Raji (cell line): ENCODE data around the gene NADSYN1.

Experiments
- POLR2A ChIP-seq: IDR thresholded peaks from 2 replicates; pipeline ENCODE4 v1.6.1; 2011; ENCODE audit warnings: low read depth, low read length, control low read depth; ENCODE audit not compliant: insufficient read depth

NADSYN1 gene

DNA sequence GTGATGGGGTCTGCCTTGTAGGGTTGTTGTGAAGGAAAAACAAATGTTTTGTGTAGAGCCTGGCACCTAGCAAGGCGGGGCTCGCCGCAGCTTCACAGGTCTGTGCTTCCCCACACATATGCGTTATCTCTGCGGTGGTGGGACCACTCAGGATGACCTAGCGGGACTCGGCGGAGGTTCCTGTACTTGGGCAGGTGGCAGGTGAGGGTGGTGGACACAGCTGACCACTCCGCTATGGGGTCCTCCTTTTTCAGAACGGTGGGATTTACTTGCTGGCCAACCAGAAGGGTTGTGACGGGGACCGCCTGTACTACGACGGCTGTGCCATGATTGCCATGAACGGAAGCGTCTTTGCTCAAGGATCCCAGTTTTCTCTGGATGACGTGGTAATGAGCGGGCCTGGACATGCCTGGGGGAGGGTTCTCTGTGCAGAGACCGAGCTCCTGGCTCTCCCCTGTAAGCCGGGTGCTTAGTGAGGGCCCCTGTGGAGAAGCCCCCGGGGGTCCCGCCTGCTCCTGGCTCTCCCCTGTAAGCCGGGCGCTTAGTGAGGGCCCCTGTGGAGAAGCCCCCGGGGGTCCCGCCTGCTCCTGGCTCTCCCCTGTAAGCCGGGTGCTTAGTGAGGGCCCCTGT lies 21.3 kb downstream of the NADSYN1 start:
- TF ChIP-seq POLR2A, result no peak

DNA sequence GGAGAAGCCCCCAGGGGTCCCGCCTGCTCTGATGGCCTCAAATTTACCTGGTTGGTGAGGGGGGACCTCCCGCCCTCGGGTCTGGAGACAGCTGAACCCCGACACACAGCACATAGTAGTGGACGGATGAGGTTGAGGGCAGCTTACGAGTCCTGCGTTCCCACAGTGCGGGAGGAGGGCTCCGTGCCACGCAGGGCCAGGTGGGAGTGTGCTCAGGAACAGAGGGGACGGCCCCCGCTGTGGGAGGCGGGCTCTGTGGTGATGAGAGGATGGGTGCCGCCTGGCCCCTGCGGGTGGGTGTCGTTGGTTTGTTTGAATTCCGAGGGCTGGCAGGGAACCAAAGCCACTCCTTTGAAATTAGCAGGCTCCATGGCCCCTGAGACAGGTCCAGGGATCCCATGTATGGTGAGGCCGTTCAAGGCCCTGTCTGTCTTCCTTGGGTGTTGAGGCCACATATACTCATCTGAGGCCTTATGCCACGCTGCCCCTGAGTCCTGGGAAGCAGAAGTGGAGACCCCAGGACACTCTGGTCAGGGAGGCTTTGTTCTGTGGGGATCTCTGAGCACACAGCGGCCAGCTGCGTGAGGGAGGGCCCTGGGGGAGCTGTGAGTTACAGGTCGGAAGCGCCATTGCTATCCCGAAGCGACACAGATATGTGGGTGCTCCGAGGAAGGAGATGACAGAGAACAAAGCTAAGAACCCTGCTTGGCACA lies 21.9 kb downstream of the NADSYN1 start:
- no peak for TF ChIP-seq POLR2A

DNA sequence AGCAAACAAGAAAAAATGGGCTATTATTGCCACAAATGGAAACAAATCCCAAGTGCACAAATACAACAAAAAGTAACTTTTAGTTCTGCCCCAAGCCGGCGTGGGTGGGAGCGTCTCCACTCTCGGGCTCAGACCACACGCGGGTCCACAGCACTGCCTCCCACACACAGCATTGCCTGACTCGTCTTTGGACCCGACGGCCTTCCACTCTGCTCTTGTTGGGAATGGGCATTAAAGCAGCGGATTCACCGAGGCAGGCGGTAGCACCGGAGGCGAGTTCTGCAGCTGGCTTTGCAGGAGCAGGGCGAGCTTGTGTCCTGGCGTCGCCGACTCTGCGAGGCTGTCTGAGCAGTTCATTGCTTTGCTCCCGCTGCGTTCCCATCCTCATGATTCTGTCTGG lies 23.0 kb downstream of the NADSYN1 start:
- no peak for TF ChIP-seq POLR2A

DNA sequence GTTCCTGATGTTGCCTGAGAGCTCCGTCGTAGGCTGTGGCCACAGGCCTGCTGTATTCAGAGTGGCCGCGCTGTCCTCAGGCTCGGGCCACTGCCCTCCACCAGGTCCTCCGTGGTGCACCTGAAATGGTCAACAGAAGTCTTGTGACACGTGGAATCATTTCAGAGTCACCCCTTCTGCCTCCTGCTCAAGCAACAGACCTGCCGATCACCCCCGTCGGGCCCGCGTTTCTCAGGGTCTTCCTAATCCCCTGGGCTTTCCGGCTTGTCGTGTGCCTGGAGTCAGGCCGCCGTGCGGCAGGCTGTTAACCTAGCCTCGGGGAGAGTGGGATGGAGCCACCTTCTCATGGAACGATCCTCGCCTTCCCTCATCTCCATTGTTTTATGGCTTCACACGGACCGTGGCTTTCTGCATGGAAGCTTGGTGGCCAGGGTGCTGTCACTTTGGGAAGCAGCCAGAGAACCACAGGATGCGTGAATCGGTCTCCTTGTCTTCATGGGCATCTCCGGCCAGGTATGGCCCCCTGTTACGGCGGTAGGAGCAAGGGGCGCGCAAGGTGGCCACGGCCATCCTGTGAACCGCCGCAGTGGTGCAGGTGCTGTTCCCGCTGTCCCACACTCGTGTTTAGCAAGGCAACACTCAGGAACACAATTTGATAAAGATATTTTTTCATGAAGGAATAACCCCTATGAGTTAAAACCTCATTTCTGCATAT lies 24.1 kb downstream of the NADSYN1 start:
- TF ChIP-seq POLR2A, result no peak

DNA sequence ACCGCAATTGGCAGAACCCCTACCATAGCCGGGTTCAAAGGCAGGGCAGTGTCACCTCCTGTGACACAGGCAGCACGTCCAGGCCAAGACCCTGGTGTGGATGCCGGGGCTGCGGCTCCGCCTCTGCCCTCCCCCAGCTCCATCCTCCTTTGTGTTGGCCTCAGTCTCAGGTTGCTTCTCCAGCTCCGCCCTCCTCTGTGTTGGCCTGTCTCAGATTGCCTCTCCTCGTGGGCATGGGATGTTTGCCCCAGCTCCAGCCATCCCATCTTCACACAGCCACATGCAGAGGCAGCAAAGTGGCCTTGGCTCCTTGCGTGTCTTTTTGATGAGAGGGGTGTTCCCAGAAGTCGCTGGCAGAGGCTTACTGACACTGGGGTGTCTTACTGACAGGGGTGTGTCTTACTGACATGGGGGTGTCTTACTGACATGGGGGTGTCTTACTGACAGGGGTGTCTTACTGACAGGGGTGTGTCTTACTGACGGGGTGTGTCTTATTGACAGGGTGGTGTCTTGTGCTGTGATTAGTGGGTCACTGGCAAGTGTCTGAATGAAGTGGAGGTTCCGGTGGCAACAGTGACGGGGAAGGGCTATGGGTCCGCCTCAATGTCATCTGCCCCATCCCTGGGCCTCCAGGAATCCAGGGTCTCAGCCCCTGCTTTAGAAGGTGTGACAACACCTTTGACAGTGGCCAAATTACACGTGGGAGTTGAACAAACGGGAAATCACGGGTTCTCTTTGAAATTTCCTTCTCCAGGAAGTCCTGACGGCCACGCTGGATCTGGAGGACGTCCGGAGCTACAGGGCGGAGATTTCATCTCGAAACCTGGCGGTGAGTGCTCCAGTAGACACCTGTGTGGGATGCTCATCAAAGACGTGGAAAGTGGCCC lies 24.9 kb downstream of the NADSYN1 start:
- no peak for TF ChIP-seq POLR2A

DNA sequence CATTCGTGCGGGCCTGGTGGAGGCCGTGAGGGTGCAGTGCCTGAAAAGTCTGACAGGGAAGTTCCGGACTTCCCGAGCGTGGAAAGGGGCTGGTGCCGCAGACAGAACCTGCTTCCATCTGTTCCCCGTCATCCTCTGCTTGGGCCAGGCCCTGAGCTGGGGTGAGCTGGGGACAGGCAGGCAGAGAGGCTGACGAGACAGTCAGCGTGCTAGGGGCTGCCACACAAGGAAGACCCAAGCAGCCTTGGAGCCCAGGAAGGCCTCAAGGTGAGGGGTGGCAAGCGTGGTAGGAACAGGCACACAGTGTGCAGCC lies 25.5 kb downstream of the NADSYN1 start:
- TF ChIP-seq POLR2A, result no peak

DNA sequence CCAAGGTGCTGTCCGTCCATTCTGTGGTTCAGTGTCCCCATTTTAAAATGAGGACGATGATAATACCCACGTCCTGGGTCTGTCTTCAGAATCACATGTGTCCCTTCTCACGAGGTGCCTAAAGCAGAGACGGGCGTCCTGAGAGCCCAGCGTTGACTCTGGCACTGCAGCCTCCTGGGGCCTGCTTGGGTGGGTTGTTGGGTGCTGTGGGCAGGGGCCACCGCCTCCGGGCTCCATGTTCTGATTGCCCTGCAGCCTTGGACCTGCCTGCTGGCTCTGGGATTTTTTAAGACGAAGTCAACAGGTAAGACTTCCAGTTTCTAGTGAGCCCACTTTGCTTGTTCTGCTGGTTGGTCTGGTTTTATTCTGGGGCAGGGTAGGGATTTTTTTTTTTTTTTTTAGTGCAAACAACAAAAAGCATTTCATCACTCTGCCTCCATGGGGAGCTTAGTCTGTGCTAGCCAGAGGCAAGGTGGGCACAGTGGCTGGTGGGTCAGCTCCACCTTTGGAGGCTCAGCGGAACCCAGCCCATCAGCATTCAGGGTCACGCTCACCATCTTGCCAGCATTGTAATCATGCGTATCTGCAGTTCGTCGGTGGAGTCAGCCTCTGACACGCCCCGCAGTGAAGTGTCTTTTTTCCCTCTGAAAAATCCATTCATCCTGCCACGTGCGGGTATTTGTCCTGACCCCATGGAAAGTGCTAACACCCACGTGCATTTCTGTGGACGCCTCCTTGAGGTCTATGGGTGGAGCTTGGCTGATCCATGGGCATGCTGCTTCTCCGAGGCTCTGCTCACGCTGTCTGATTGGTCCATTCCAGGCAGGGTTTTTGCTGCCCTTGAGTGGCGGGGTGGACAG lies 28.3 kb downstream of the NADSYN1 start:
- TF ChIP-seq POLR2A, result no peak

DNA sequence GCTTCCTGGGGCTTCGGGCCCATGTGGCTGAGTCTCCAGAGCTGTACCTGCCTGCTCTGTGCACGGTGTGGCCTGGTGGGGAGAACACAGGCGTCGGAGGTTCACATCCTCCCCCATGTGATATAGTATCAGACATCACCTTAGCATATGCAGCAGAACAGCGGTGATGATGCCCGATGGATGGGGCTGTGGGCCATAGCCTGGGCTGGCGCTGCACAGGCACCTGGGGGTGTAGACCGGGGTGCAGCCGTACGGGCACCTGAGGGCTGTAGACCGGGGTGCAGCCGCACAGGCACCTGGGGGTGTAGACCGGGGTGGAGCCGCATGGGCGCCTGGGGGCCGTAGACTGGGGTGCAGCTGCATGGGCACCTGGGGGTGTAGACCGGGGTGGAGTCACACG lies 29.2 kb downstream of the NADSYN1 start:
- no peak for TF ChIP-seq POLR2A

DNA sequence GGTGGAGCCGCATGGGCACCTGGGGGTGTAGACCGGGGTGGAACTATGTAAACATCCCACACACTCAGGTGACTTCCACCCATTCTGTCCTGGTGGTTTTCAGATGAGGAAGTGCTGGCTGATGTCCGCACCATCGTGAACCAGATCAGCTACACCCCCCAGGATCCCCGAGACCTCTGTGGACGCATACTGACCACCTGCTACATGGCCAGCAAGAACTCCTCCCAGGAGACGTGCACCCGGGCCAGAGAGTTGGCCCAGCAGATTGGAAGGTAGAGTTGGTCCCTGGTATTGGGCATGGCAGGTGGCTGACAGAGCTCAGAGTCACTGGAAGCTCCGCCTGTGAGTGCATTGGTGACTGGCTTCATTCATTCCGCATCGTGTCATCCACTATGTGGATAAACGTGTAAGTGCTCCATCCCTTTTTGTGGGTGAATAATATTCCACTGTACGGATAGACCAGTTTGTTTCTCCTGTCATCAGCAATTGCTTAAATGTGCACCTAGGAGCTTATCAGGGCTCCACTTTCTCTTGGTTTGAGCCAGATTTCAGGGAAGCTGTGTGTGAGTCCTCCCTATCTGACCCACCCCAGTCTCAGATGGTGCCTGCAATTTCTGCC lies 29.9 kb downstream of the NADSYN1 start:
- TF ChIP-seq POLR2A, result no peak

DNA sequence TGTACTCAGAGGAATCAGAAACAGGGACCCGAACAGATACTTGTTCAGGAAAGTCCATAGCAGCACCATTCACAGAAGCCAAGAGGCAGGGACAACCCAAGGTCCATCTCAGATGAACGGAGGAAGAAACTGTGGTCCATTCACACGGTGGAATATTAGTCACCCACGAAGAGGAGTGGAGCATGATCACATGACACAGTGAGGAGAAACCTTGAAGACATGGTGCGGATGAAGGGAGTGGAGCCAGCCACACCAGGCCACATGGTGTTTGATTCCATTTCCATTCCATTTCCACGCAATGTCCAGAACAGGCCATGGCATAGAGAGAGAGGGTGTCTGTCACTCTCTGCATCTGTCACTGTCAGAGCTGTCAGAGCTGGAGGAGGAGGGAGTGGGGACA lies 30.7 kb downstream of the NADSYN1 start:
- no peak for TF ChIP-seq POLR2A

DNA sequence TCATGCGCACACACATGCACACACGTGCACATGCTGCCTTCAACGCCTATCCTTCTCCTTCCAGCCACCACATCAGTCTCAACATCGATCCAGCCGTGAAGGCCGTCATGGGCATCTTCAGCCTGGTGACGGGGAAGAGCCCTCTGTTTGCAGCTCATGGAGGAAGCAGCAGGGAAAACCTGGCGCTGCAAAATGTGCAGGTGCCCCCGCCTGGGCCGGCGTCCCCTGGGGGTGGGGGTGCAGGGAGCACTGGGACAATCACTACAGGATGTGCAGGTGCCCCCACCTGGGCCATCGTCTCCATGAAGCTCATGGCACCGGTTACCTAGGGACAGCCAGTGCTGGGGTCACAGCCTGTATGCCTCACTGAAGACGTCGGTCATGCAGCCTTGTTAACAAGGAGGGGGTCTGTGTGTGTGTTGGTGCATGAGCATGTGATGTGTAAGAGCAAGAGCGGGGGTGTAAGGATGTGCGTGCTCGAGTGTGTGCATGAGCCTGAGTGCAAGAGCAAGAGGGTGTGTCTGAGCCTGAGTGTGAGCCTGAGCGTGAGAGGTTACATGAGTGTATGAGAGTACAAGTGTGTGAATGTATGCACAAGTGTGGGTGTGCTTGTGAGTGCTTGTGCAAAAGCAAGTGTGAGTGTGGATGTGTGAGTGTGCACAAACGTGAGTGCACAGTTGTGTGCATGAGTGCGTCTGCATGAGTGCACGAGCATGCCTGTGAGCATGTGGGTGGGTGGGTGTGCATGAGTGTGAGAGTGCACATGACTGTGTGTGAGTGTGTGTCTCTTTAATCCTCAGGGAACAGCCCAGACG lies 31.5 kb downstream of the NADSYN1 start:
- no peak for TF ChIP-seq POLR2A

DNA sequence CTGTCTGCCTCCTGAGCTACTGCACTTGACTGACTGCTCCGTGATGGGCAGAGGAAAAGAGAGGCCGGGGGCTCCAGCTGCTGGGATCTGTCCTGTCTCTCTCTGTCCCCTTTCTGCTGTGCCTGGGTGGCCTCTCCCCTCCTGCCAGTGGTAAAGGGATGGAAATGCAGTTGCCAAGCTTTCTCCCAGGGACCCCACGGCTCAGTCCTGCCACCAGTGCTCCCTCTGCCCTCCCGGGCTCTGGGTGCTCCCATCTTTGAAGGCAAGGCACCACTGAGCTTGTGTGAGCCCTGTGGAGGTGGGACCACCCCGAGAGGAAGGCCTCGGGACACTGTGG lies 32.0 kb downstream of the NADSYN1 start:
- no peak for TF ChIP-seq POLR2A

DNA sequence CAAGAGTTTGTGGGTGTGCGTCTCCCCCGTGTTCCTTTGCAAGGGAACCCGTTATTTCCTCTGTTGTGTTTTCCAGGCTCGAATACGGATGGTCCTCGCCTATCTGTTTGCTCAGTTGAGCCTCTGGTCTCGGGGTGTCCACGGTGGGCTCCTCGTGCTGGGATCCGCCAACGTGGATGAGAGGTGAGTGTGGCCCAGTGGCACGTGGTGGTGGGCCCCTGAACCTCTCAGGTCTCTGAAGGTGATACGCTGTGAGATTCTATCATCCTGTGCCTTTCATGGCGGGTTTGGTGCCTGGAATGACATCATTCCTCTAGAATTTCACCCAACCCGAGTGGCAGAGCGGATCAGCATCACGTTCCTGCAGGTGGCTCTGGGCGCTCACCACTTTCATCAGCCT lies 32.5 kb downstream of the NADSYN1 start:
- no peak for TF ChIP-seq POLR2A

DNA sequence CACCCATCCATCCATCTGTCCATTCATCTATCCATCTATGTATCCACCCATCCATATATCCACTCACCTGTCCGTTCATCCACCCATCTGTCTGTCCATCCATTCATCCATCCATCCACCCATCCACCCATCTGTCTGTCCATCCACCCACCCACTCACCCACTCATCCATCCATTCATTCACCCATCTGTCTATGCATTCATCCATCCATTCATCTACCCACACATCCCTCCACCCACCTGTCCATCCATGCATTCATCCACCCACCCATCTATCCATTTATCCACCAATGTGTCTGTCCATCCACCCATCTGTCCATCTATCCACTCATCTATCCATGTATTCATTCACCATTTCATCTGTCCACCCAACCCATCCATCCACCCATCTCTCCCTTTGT lies 33.3 kb downstream of the NADSYN1 start:
- TF ChIP-seq POLR2A, result no peak

DNA sequence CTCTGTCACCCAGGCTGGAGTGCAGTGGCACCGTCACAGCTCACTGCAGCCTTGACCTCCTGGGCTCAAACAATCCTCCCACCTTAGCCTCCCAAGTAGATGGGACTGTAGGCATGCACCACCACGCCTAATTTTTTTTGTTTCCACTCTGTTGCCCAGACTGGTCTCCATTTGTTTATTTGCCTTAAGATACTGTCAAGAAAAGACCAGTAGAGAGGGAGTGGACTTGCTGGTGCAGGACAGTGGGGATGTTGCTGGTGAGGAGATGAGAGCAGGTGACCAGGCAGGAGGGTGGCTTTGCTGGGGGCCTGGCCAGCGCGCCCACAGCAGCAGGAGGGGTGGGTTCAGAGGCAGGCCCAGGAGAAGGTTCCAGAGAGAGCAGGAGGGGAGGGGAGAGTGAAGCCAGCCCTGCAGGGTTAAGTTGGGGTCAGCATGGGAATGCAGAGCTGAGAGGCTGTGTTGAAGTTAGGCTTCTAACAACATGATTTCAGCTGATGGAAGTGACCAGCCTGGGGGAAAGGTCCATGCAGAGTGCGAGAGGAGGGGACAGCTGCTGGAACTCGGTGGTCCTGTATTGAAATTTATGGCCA lies 35.8 kb downstream of the NADSYN1 start:
- no peak for TF ChIP-seq POLR2A
